Fibroblast of skin of left quadriceps (primary cell): ENCODE data around the gene VANGL2.

Experiments
- DNase-seq, 2 experiments: peaks; one replicate each; pipeline ENCODE4 v3.0.0-alpha.2; 2013; ENCODE audit warnings: low read depth in 2 of 2

The VANGL2 gene

GRCh38 chr1:160427625-160428024, 27.3 kb downstream of the VANGL2 start:
- no peak for DNase-seq

DNA sequence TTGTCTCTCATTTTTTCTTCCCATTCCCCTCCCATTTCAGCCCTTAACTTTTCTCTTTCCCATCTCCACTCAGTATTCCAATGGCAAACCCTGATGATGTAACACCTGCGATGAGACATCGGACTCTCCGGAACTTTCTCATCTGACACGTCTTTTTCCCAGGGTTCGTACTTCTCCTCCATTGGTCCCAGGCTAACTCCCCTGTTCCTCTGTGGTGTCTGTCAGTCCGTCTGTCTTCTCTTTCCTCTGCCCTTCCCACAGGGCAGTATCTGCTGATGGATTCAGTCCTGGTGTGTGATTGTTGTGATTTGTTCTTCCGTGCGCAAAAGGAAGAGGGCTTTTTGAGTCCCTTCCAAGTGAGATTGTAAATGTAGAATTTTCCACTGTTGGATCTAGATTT, 27.7 kb downstream of the VANGL2 start:
- DNase-seq = no peak

GRCh38 chr1:160428655-160429054, 28.3 kb downstream of the VANGL2 start:
- peak; percentile 13 to 15 for DNase-seq

GRCh38 chr1:160429125-160429561, 28.8 kb downstream of the VANGL2 start:
- no peak for DNase-seq

- DNase-seq = no peak
Observed at GRCh38 chr1:160429702-160430535, 29.6 kb downstream of the VANGL2 start.

DNA sequence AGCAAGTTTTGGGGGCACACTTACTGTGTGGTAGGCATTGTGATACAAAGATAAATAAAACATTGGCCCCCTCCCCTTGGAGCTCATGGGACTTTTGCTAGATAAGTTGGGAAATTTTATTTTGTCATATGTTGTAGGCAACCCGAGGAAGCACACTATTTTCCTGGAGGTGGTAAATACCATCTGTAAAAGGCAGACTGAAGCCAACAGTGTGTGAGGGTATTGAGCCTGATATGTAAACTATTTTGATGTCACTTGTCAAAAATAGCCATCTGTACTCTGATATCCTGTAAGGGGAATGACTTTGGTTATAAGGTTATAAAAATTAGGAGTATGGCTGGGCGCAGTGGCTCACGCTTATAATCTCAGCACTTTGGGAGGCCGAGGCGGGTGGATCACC, 30.6 kb downstream of the VANGL2 start:
- DNase-seq = no peak

DNA sequence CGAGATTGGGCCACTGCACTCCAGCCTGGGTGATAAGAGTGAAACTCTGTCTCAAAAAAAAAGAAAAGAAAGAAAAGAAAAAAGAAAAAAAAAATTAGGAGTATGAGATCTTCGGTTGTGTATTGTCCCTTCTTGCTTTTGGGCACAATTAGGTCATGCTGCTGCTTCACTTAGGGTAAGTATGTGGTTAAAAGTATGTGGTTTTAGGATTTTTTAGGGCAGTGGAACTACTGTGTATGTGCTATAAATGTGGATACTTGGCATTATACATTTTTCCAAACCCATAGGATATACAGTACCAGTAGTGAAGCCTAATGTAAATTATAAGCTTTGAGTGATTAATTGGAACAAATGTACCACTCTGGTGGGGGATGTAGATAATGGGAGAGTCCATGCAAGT, 31.2 kb downstream of the VANGL2 start:
- no peak for DNase-seq

- no peak for DNase-seq
Observed at GRCh38 chr1:160432371-160432786, 32.0 kb downstream of the VANGL2 start.

DNA sequence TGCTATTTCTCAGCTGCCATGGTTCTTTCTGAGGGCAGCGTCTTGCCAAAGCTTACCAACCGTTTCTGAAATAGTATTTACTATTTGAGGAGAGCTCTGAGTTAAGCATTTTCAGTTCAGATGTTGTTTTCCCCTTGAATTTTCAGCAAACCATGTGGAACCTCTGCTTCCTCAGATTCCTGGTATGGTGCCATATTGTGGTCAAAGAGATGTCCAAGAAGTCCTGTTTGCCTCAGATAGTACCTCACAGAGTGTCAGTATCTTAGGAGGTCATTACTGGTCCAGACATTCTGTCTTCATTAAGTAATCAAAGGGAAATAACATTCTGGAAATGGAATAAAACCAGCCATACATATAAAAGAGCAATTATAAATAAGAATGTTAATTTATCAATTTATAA, 36.6 kb downstream of the VANGL2 start:
- DNase-seq = no peak

DNA sequence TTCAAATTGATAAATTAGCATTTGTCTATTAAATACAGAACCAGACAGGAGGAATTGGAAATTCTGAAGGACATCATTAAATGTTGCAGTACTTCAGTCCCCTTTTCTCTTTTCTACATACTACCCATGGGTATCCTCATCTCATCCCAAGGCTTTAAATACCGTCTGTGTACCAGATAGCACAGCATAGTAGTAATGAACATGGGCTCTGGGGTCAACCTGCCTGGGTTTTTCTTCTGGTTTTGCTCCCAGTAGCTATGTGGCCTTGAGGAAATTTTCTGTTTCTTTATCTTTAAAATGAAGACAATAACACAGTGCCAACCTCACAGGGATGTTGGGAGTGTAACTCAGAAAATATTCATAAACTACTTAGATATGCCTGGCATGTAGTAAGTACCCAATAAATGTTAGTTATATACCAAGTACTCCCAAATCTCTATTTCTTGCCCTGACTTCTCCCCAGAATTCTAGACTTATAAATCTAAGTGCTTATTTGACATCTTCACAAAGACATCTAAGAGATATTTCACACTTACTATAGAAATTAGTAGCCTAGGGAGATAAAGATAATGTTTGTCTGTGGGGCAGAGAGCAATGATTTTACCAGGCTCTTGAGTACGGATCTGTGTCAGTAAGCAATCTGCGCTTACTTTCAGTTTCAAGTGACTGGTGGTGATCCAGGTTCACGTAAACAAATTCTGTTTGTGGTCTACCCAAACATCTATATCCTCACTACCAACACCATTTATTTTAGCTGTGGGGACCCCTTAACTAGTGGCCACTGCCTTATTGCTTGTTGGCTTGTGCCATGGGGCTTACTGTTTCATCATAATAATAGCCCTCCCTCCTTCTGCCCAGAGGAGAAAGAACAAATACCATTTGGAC, 37.3 kb downstream of the VANGL2 start:
- no peak for DNase-seq

- DNase-seq = no peak
Observed at GRCh38 chr1:160438317-160438918, 38.1 kb downstream of the VANGL2 start.

DNA sequence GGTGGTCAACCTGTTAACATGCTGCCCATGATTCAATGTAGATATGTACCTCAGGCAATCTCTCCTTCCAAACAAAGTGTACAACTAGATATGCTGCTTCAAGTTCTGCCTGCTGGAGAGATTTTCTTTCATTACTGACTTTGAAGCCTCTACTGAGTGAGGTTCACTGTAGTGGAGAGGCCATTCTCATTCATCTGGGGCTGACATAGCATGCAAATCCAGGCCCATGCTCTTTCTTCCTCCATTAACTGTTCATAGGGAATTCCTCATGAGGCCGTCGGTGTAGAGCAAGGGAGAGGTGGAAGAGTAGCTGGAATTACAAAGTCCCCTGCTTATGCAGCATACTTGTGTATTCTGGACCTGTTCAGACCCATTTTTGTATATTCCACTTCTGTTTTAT, 38.6 kb downstream of the VANGL2 start:
- no peak for DNase-seq

DNA sequence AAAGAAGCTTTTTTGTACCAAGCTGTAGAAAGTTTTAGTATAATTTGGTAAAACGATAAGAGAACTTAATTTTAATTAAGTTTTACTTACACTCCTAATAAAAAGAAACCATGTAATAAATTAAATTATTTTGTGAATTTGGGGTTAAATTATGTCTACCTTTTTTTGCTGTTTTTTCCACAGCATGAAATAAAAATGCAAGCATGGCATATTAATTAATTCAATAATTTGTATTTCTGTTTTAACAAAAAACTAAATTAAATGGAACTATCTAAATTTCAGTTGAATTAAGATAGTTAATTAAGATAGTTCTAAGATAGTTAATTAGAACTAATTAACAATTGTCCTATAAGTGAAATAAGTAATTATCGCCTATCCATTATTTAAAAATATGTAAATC, 39.4 kb downstream of the VANGL2 start:
- no peak for DNase-seq

DNA sequence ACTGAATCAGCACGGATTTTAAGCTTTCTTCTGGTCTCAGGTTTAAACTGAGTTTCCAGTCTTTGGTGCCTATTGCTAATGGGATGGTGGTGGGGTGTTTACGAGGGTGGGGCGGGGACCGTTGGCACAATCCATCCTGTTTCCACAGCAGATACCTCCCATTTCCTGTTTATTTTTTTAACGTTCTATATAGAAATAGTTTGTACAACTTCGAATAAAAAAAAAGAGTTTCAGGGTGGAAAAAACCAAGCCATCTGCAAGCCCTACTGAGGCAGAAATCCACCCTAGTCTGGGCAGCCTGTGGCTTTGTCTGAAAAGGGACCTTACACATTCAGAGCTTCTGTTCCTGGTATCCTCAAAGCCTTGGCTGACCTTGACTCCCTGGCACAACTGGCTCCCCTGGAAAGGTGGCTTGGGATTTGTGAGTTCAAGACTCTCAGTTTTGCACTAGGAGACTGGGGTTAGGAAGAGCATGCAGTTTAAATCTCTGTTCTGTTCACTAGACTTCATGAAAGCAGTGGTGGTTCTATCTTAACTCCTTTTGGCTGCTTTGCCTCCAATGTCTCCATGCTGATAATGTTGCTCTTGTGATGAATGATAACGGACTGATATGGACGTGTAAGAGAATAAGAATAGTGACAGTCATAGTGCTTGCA, 46.7 kb downstream of the VANGL2 start:
- DNase-seq = no peak

DNA sequence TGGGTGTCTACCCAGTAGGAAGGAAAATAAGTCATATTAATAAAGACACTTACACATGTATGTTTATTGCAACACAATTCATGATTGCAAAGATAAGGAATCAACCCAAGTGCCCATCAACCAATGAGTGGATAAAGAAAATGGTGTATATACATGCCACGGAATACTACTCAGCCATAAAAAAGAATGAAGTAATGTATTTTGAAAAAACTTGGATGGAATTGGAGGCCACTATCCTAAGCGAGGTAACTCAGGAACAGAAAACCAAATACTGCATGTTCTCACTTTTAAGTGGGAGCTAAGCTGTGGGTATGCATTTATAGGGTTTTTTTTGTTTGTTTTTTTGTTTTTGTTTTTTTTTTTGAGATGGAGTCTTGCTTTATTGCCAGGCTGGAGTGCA, 49.1 kb downstream of the VANGL2 start:
- DNase-seq = no peak

- DNase-seq = no peak
Observed at GRCh38 chr1:160451119-160451858, 50.9 kb downstream of the VANGL2 start.

DNA sequence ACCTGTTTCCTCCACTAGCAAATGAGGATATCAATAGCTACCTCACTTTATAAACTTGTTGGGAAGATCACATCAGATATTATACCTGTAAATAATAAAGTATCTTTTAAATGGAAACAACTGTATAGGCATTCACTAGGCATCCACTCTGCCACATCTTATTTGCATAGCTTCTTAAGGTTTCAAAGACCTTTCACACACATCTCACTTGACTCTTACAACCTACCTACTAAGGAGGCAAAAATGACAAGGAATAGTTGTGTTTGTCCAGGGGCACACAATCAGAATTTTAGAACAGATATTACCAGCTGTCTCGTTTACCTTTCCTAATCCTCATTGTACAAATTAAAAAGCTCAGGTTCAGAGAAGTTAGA, 51.5 kb downstream of the VANGL2 start:
- DNase-seq = no peak

- no peak for DNase-seq
Observed at GRCh38 chr1:160453443-160453842, 53.1 kb downstream of the VANGL2 start.

GRCh38 chr1:160454371-160455152, 54.2 kb downstream of the VANGL2 start:
- no peak for DNase-seq

GRCh38 chr1:160455153-160455517, 54.8 kb downstream of the VANGL2 start:
- DNase-seq = no peak

- no peak for DNase-seq
Observed at GRCh38 chr1:160459056-160459455, 58.7 kb downstream of the VANGL2 start.
